Loucy (cell line): ENCODE data around the gene NPHP4.

ENCODE experiments used
- H2AFZ ChIP-seq: fragments of 200-600 bp; sonication (generic); 2 replicates; pipeline ENCODE4 v1.6.0; 2016; ENCODE audit warnings: antibody characterized with exemption, mild to moderate bottlenecking, low read length, moderate library complexity
- H3F3A ChIP-seq: fragments of 200-600 bp; 2 replicates; pipeline ENCODE4 v1.6.0; 2016; ENCODE audit warnings: antibody characterized with exemption, low read depth, mild to moderate bottlenecking
- H3K27me3 ChIP-seq: fragments of 200-600 bp; sonication (generic); 2 replicates; pipeline ENCODE4 v1.6.1; 2014; ENCODE audit warnings: low read length, mild to moderate bottlenecking; ENCODE audit not compliant: insufficient read depth, poor library complexity, severe bottlenecking
- H3K36me3 ChIP-seq: fragments of 200-600 bp; sonication (generic); 2 replicates; pipeline ENCODE4 v1.6.1; 2016; ENCODE audit warnings: low read length; ENCODE audit not compliant: insufficient read depth
- H3K4me1 ChIP-seq: fragments of 200-600 bp; sonication (generic); 2 replicates; pipeline ENCODE4 v1.5.1; 2014; ENCODE audit warnings: low read length, mild to moderate bottlenecking; ENCODE audit not compliant: insufficient read depth, poor library complexity, severe bottlenecking
- H3K4me2 ChIP-seq: fragments of 200-600 bp; sonication (generic); 2 replicates; pipeline ENCODE4 v1.6.0; 2014; ENCODE audit warnings: antibody characterized with exemption, low read length, low read depth, mild to moderate bottlenecking; ENCODE audit not compliant: poor library complexity, severe bottlenecking
- H3K4me3 ChIP-seq: fragments of 200-600 bp; sonication (generic); 2 replicates; pipeline ENCODE4 v1.5.1; 2014; ENCODE audit warnings: low read length, mild to moderate bottlenecking, mixed read lengths; ENCODE audit not compliant: poor library complexity, severe bottlenecking
- H3K79me2 ChIP-seq: fragments of 200-600 bp; sonication (generic); 2 replicates; pipeline ENCODE4 v1.6.1; 2014; ENCODE audit warnings: low read length; ENCODE audit not compliant: insufficient read depth
- H3K9ac ChIP-seq: fragments of 200-600 bp; sonication (generic); 2 replicates; pipeline ENCODE4 v1.6.0; 2014; ENCODE audit warnings: mild to moderate bottlenecking, low read depth, low read length, moderate library complexity; ENCODE audit not compliant: poor library complexity, severe bottlenecking
- H3K9me2 ChIP-seq: fragments of 200-600 bp; sonication (generic); replicated peaks from 2 replicates; pipeline ENCODE4 v1.6.1; 2016; ENCODE audit warnings: low read depth, low read length, mixed read lengths
- H3K9me3 ChIP-seq: fragments of 200-600 bp; sonication (generic); 2 replicates; pipeline ENCODE4 v1.6.1; 2014; ENCODE audit warnings: mild to moderate bottlenecking, antibody characterized with exemption, low read length, low read depth; ENCODE audit not compliant: insufficient read depth
- H4K20me1 ChIP-seq: fragments of 200-600 bp; sonication (generic); 2 replicates; pipeline ENCODE4 v1.6.0; 2014; ENCODE audit warnings: antibody characterized with exemption, low read length, mild to moderate bottlenecking; ENCODE audit not compliant: insufficient read depth, poor library complexity, severe bottlenecking
- CTCF ChIP-seq: fragments of 200-600 bp; sonication (generic); conservative IDR thresholded peaks from 2 replicates; pipeline ENCODE4 v1.5.1; 2014; ENCODE audit warnings: mild to moderate bottlenecking, antibody characterized with exemption, low read length
- EZH2phosphoT487 ChIP-seq: fragments of 200-600 bp; IDR thresholded peaks from 2 replicates; pipeline ENCODE4 v1.6.1; 2018; ENCODE audit warnings: antibody characterized with exemption, mild to moderate bottlenecking, moderate library complexity, borderline replicate concordance

Gene NPHP4

GRCh38 chr1:6002714-6003501, 10.7 kb upstream of the NPHP4 start:
- Histone ChIP-seq H3K79me2 (peaks cover 23% of the 10 kb centered on the region; the same call in 1 of the 2 replicates), H3K4me1 (peaks cover 11% of the 10 kb centered on the region), H2AFZ (no peak overlapping the region), H3K4me3 (no peak overlapping the region), H3K9me2 (no peaks in the 10 kb centered on the region), H3K4me2 (no peak overlapping the region), H3F3A (no peaks in the 10 kb centered on the region), H3K27me3 (no peaks in the 10 kb centered on the region), H4K20me1 (no peaks in the 10 kb centered on the region), H3K9ac (no peak overlapping the region), H3K36me3 (no peaks in the 10 kb centered on the region), H3K9me3 (no peaks in the 10 kb centered on the region)
- TF ChIP-seq EZH2phosphoT487 (no peak), CTCF (no peak)

GRCh38 chr1:6001992-6002576, 9.9 kb upstream of the NPHP4 start:
- Histone ChIP-seq H3F3A (no peaks in the 10 kb centered on the region), H3K27me3 (no peaks in the 10 kb centered on the region), H3K9ac (no peak overlapping the region), H3K79me2 (peaks cover 24% of the 10 kb centered on the region; the same call in 1 of the 2 replicates), H3K9me2 (no peaks in the 10 kb centered on the region), H3K4me3 (no peak overlapping the region), H4K20me1 (no peaks in the 10 kb centered on the region), H3K4me2 (no peak overlapping the region), H3K36me3 (no peaks in the 10 kb centered on the region), H3K4me1 (peaks cover 11% of the 10 kb centered on the region), H2AFZ (no peak overlapping the region), H3K9me3 (no peaks in the 10 kb centered on the region)
- TF ChIP-seq EZH2phosphoT487 (no peak), CTCF (no peak)

GRCh38 chr1:6000444-6001288, 8.4 kb upstream of the NPHP4 start:
- Histone ChIP-seq H4K20me1 (no peaks in the 10 kb centered on the region), H3K9me2 (no peaks in the 10 kb centered on the region), H3K79me2 (peaks cover 38% of the 10 kb centered on the region), H3K9me3 (no peaks in the 10 kb centered on the region), H3K36me3 (no peaks in the 10 kb centered on the region), H3K9ac (no peak overlapping the region), H3F3A (no peaks in the 10 kb centered on the region), H3K4me2 (no peak overlapping the region), H3K27me3 (no peaks in the 10 kb centered on the region), H2AFZ (no peak overlapping the region), H3K4me1 (peaks cover 15% of the 10 kb centered on the region), H3K4me3 (no peak overlapping the region)
- no peak for TF ChIP-seq EZH2phosphoT487
- no peak for TF ChIP-seq CTCF
